GM18499 (cell line): ENCODE data around the gene TMUB1.

Experiments
- ATAC-seq: cut with Tn5 transposase; IDR thresholded peaks from one replicate; pipeline ENCODE4 v1.9.1; 2021; ENCODE audit warnings: moderate number of reproducible peaks; ENCODE audit not compliant: insufficient read depth, unreplicated experiment

The TMUB1 gene

DNA sequence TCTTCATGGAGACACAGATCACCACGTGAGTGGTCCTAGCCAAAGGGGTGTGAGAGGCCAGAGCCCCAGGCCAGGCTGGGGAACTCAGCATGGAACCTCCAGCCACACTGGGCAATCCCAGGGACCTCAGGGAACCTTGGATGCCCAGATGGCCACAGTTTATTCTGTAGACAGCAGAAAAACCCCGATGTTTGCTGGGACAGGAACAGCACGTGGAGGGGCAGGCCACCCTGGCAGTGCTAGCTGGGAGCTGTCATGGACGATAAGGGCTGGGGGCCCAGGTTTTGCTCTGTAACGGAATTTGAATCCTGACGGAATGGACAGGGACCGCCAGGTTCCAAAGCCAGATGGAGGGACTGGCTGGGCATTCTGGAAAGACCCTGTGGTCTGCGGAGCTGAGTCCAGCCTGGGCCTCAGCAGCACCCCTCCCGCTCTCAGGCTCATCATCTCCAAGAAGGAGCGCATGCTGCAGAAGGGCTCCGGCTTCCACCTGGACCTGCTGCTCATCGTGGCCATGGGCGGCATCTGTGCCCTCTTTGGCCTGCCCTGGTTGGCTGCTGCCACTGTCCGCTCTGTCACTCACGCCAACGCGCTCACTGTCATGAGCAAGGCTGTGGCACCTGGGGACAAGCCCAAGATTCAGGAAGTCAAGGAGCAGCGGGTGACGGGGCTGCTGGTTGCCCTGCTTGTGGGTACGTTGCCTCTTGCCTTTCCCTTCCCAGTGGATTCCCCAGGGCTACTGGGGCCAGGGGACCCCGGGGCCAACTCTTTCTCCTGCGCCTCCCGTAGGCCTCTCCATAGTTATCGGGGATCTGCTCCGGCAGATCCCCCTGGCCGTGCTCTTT is 8.3 kb downstream of the TMUB1 start:
- no peak for ATAC-seq

GRCh38 chr7:151073990-151074389 is 9.3 kb downstream of the TMUB1 start:
- no peak for ATAC-seq

DNA sequence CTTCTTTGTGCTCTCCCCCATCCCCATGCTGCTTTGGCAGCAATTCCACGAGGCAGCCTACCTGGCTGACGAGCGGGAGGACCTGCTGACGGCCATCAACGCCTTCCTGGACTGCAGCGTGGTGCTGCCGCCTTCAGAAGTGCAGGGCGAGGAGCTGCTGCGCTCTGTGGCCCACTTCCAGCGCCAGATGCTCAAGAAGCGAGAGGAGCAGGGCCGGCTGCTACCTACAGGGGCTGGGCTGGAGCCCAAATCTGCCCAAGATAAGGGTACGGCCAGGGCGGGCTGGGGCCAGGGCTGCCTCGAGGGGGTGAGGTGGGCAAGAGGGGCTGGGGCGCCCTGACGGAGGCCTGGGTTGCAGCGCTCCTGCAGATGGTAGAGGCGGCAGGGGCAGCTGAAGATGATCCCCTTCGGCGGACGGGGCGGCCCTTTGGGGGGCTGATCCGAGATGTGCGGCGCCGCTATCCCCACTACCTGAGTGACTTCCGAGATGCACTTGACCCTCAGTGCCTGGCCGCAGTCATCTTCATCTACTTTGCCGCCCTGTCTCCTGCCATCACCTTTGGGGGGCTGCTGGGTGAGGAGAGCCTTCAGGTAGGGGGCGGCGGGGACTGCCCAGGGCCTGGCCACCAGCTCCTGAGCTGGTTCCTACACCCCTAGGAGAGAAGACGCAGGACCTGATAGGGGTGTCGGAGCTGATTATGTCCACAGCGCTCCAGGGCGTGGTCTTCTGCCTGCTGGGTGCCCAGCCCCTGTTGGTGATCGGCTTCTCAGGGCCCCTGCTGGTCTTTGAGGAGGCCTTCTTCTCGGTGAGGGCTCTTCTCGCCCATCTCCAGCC is 12.0 kb downstream of the TMUB1 start:
- ATAC-seq = no peak

- no peak for ATAC-seq
Measured at GRCh38 chr7:151070574-151070960, 12.7 kb downstream of the TMUB1 start.

GRCh38 chr7:151069841-151070573 is 13.3 kb downstream of the TMUB1 start:
- no peak for ATAC-seq

DNA sequence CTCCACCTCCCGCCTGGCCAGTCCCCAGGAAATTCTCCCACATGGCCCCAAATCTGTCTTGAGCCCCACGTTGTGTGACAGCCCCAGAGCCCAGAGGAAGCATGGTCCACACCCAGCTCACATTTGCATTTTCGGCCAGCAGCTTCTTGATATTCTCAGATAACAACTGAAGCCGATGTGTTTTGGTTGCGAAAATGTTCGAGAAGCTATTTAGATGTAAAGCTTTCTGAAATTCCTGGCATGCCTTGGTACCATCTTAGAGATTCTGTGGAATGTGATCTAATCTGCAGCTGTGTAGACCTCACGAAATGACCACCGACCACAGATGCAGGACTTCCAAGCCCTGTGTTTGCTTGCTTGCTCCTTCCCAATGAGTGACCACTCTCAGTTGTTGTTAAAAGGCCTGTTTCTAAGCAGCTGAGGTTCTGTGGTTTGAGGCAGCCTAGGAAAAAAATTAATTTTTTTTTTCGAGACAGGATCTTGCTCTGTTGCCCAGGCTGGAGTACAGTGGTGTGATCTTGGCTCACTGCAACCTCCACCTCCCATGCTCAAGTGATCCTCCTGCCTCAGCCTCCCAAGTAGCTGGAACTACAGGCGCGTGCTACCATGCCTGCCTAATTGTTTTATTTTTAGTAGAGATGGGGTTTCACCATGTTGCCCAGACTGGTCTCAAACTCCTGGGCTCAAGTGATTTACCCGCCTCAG is 15.1 kb downstream of the TMUB1 start:
- ATAC-seq = no peak

GRCh38 chr7:151066273-151066974 is 16.9 kb downstream of the TMUB1 start:
- no peak for ATAC-seq

DNA sequence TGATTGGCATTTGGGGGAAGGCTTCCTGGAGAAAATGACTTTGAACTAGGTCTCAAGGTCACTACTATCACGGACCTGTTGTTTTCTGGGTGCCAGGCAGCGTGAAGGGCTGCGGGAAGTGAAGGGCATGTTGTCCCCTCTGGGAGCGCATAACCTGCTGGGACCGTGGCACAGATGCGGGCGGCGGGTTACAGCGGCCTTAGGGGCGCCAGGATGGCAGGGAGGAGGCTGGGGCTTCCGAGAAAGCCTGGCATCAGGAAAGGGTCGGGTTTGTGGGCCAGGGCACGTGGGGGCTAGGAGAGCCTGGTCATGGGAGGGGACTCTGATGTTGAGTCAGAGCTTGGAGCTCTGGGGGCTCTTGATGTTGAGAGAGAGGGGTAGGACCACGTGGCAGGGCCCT is 17.8 kb downstream of the TMUB1 start:
- ATAC-seq = no peak

DNA sequence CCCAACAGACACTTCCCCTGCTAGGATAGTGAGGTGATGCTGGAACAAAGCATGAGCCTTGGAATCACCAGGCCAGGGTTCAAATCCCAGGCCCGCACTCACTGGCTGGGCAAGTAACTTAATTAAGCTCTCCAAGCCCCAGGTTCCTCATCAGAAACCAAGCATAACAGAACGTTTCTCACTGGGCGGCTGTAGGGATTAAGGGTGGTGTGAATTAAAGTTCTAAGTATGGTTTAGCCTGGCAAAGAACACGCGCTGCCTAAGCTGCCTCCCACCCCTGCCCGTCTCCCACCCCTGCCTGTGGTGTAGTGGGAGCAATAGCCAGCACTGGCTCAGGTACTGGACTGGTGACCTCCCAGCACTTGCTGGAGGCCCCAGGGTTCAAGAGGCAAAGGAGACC is 18.3 kb downstream of the TMUB1 start:
- ATAC-seq = no peak

DNA sequence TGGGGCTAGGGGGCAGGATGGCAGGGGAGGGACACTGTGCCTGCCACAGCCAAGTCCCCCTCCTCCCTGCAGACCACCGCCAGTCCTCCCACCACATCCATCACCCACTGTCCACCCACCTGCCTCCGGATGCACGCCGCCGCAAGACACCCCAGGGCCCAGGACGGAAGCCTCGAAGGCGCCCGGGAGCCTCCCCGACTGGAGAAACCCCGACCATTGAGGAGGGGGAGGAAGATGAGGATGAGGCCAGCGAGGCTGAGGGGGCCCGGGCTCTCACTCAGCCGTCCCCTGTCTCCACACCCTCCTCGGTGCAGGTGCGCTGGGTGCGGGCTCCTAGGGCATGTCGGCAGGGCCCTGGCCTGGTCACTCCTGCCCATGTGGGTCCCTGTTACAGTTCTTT is 18.8 kb downstream of the TMUB1 start:
- ATAC-seq = no peak

GRCh38 chr7:151063212-151063561 is 20.1 kb downstream of the TMUB1 start:
- ATAC-seq = no peak

DNA sequence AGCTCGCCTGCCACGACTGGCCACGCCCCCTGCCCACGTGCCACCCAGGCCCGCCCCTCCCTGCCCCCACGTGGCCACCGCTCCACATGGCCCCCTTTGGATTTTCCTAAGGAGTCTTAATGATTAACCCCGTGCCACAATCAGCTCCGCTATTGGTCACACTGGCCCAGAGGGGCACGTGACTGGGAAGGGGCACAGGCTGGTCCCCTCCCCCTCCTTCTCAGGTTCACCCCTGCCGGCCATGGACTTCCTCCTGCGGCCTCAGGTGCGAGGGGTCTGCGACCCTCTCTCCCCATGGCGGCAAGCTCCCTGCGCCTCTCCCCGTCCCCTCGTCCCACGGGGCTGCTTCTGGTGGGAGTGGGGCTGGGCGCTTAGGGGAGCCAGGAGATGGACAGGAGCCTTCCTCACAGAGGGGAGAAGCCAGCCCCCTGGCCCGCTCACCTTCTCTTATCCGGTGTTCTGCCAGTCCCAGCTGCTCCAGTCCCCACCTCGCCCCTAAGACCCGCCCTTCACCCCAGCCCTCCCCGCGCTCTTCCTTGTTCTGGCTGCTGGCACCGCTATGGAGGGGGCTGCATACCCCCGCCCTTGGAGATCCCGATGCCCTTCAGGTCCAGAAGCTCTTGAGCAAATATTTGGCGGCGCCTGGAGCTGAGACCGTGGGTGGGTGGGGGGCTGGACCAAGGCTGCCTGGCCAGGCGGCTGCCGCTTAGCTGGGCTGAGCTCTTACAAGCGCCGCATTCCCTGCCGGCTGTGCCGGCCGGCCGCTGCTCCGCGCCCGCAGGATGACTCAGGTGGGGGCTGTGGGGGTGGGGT is 20.7 kb downstream of the TMUB1 start:
- no peak for ATAC-seq

GRCh38 chr7:151062111-151062398 is 21.2 kb downstream of the TMUB1 start:
- no peak for ATAC-seq

- ATAC-seq = no peak
Measured at GRCh38 chr7:151061213-151062110, 21.8 kb downstream of the TMUB1 start.

DNA sequence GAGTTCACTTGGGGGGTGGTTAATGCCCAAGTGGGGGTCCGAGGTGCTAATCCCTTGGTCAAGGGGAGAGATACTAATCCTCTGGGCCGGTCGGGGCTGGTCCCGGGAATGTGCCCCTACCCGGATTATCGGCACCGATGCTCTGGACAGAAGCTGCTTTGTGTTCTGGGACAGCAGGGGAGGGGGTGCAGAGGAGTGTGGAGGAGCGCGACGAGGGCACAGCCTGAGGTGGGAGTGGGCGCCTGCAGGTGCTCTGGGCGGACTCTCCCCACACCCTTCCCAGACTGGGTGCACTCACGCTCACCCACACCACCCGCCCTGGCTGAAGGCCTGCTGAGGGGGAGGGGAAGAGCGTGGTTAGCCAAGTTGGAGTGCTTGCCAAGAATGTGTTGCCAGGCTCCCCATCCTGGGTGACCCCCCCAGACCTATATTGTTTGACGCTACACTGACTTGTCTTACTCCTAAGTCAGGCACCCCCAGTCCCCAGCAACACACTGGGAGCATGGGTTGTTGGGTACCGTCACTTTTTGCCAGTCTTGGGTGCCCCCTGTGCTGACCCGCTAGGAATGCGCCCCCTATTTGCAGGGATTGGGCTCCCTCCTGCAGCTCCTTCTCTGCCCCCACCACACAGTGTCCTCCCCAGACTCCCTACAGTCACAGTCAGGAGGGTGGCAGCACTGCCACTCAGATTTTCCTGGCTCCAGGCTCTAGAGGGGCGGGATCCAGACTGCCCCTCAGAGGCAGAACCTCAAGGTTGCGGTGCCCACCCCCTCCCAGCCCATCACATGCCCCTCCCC is 22.7 kb downstream of the TMUB1 start:
- ATAC-seq = no peak

DNA sequence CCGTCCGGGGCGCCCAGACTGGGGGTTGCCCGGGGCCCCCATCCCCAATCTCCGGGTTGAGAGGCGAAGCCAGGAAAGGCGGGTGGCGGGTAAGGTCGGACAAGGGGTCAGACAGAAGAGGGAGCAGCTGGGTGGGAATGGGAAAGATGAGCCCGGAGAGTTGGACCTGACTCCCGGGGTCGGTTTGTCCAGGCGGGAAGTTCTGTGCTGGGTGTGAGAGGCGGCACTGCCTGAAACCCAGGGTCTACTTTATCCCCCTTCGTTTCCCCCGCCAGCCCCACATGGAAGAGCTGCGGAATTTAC is 23.2 kb downstream of the TMUB1 start:
- no peak for ATAC-seq

DNA sequence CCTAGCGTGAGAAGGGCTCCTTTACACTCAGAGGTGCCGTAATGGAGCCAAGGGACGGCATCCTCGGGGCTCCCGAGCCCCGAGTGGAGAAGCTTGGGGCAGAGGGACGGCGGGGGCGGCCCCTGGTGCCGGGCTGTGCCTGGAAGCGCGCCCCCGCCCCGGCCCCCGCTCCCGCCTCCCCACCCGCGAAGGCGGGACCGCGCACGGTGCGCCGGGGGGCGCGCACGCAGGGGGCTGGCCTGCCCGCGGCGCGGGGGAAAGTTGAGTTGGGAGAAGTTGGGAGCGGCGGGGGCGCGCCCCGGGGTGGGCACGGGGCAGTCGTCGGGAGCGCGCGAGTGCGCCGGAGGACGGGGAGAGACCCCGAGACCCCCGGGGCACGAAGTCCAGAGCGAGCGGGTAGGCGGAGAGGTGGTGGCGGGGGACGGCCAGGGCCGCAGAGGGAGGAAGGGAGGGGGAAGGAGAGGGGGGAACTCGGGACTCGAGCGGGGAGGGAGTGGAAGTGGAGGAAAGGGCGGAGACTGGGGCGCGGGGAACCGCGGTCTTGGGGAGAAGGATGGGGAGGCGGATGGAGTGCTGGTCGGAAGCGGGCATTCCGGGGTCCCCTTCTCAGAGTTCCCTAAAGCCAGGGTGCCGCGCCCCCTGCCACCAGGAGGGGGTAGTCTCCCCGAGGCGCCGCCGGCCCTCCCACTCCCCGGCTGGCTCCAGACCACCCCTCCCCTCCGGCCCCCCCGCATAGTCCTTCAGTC is 23.8 kb downstream of the TMUB1 start, which contains the start of gene SLC4A2:
Gene SLC4A2 (plus strand): TSS at position 223 of the 746 bp plus-strand sequence. CDS start 2,399 bp downstream, outside the sequence.
- ATAC-seq = no peak
